SH-SY5Y (cell line): ENCODE results near the gene L3MBTL1.

Experiments used
- GATA2 ChIP-seq: IDR thresholded peaks from 2 replicates; pipeline ENCODE4 v1.6.1; 2011; ENCODE audit warnings: mild to moderate bottlenecking, low read depth, low read length
- GATA3 ChIP-seq: IDR thresholded peaks from 2 replicates; pipeline ENCODE4 v1.6.1; 2011; ENCODE audit warnings: low read depth, mild to moderate bottlenecking, low read length, moderate library complexity

GRCh38 chr20:43564993-43565757, 57.7 kb downstream of the L3MBTL1 start:
- TF ChIP-seq GATA2 (no peak), GATA3 (no peak)
